HEK293T (cell line): ENCODE measurements around the gene PRPF8.

ENCODE experiments used
- CTCF ChIA-PET: fragments of 350-600 bp; formaldehyde crosslinking; extraction: SDS; loops from one replicate; lab custom pipeline; 2021; ENCODE audit warnings: antibody characterized with exemption, inconsistent platforms; lab: Yijun Ruan, JAX
- POLR2A ChIA-PET: fragments of 350-600 bp; formaldehyde crosslinking; extraction: SDS; loops from one replicate; lab custom pipeline; 2020; ENCODE audit warnings: antibody characterized with exemption, inconsistent platforms; lab: Yijun Ruan, JAX
- DNase-seq: peaks from one replicate; pipeline ENCODE4 v3.0.0; 2012; ENCODE audit warnings: mixed read lengths; ENCODE audit errors: extremely low spot score
- ARNT ChIP-seq: fragments of 450-650 bp; IDR thresholded peaks from 2 replicates; pipeline ENCODE4 v1.6.1; 2017; ENCODE audit warnings: mild to moderate bottlenecking
- BHLHE40 ChIP-seq: fragments of 450-650 bp; IDR thresholded peaks from 2 replicates; pipeline ENCODE4 v1.6.1; 2016; ENCODE audit warnings: mild to moderate bottlenecking, moderate library complexity, borderline replicate concordance
- CTBP1 ChIP-seq: fragments of 450-650 bp; IDR thresholded peaks from 2 replicates; pipeline ENCODE4 v1.6.1; 2016; ENCODE audit warnings: borderline replicate concordance
- ELF4 ChIP-seq: fragments of 450-650 bp; IDR thresholded peaks from 2 replicates; pipeline ENCODE4 v1.6.1; 2017; ENCODE audit warnings: antibody characterized with exemption
- FOXA1 ChIP-seq: fragments of 450-650 bp; IDR thresholded peaks from 2 replicates; pipeline ENCODE4 v1.6.1; 2016; ENCODE audit warnings: mild to moderate bottlenecking
- FOXK2 ChIP-seq: fragments of 450-650 bp; IDR thresholded peaks from 2 replicates; pipeline ENCODE4 v1.6.1; 2016; ENCODE audit warnings: mild to moderate bottlenecking
- FOXM1 ChIP-seq: fragments of 450-650 bp; IDR thresholded peaks from 2 replicates; pipeline ENCODE4 v1.6.1; 2017; ENCODE audit warnings: mild to moderate bottlenecking, borderline replicate concordance
- HDGF ChIP-seq: fragments of 450-650 bp; IDR thresholded peaks from 2 replicates; pipeline ENCODE4 v1.6.1; 2017; ENCODE audit warnings: antibody characterized with exemption, borderline replicate concordance
- L3MBTL2 ChIP-seq: fragments of 450-650 bp; conservative IDR thresholded peaks from 2 replicates; pipeline ENCODE4 v1.6.1; 2016; ENCODE audit warnings: mild to moderate bottlenecking
- LEF1 ChIP-seq: fragments of 450-650 bp; IDR thresholded peaks from 2 replicates; pipeline ENCODE4 v1.6.1; 2017; ENCODE audit warnings: mild to moderate bottlenecking, borderline replicate concordance
- NFRKB ChIP-seq: fragments of 450-650 bp; IDR thresholded peaks from 2 replicates; pipeline ENCODE4 v1.6.1; 2016; ENCODE audit warnings: mild to moderate bottlenecking, moderate library complexity
- PKNOX1 ChIP-seq: fragments of 450-650 bp; IDR thresholded peaks from 2 replicates; pipeline ENCODE4 v1.6.1; 2016
- SP1 ChIP-seq: fragments of 450-650 bp; IDR thresholded peaks from 2 replicates; pipeline ENCODE4 v1.6.1; 2017
- SUZ12 ChIP-seq: fragments of 450-650 bp; IDR thresholded peaks from 2 replicates; pipeline ENCODE4 v1.6.1; 2016; ENCODE audit warnings: mild to moderate bottlenecking
- TARDBP ChIP-seq: fragments of 450-650 bp; IDR thresholded peaks from 2 replicates; pipeline ENCODE4 v1.6.1; 2016
- ZNF384 ChIP-seq: fragments of 450-650 bp; IDR thresholded peaks from 2 replicates; pipeline ENCODE4 v1.6.1; 2016

The PRPF8 gene

GRCh38 chr17:1716076-1716911 is 31.6 kb upstream of the PRPF8 start:
- ChIA-PET POLR2A (interaction anchor here (0.5 to 3.2 kb wide), 26 partner anchors 10 to 312 kb away, joined by 3 to 29 read pairs (median 4); partner anchors contain the start of genes PRPF8, RILP, RPA1 and SERPINF1), CTCF (interaction anchor here (0.6 to 1.2 kb wide), 7 partner anchors 20 to 874 kb away, joined by 3 read pairs; partner anchors contain the start of gene RTN4RL1)
- TF ChIP-seq SUZ12 (no peak), PKNOX1 (peak; percentile 99), CTBP1 (no peak), ZNF384 (no peak)
- DNase-seq, result peak; percentile 99

GRCh38 chr17:1715803-1716075 is 31.1 kb upstream of the PRPF8 start:
- TF ChIP-seq FOXM1, result no peak
- TF ChIP-seq PKNOX1, result no peak
- no peak for TF ChIP-seq ARNT
- no peak for TF ChIP-seq NFRKB
- TF ChIP-seq L3MBTL2, result no peak
- TF ChIP-seq ZNF384, result no peak
- no peak for TF ChIP-seq LEF1
- no peak for TF ChIP-seq SP1
- TF ChIP-seq ELF4, result no peak
- TF ChIP-seq TARDBP, result no peak
- TF ChIP-seq FOXA1, result no peak
- no peak for TF ChIP-seq HDGF
- no peak for TF ChIP-seq FOXK2
- TF ChIP-seq BHLHE40, result no peak
- no peak for TF ChIP-seq CTBP1
- no peak for TF ChIP-seq SUZ12
- ChIA-PET POLR2A (interaction anchor here (0.5 to 3.2 kb wide), 6 partner anchors 11 to 114 kb away, joined by 3 to 29 read pairs (median 8); partner anchors contain the start of genes PRPF8, RPA1, SERPINF1 and SMYD4), CTCF (no interaction called here)
- DNase-seq, result no peak

- no peak for DNase-seq
- no peak for TF ChIP-seq SP1
- peak; percentile 46; the same call in 1 of the 2 replicates for TF ChIP-seq PKNOX1
- ChIA-PET POLR2A (interaction anchor here (0.5 to 3.2 kb wide), 7 partner anchors 11 to 115 kb away, joined by 3 to 29 read pairs (median 13); partner anchors contain the start of genes PRPF8, RPA1, SERPINF1 and SMYD4), CTCF (interaction anchor here (1.0 to 1.6 kb wide), 2 partner anchors 17 to 55 kb away, joined by 3 to 5 read pairs; no protein-coding TSS in a partner anchor)
Measured at GRCh38 chr17:1714980-1715802, 30.5 kb upstream of the PRPF8 start.

- peak; percentile 70 for DNase-seq
- TF ChIP-seq PKNOX1 (no peak), ARNT (no peak), HDGF (no peak), BHLHE40 (no peak), SP1 (no peak), TARDBP (no peak), FOXK2 (no peak), CTBP1 (no peak), ELF4 (no peak), NFRKB (no peak), LEF1 (no peak), FOXM1 (no peak), L3MBTL2 (no peak), SUZ12 (no peak), ZNF384 (no peak), FOXA1 (no peak)
- POLR2A ChIA-PET, result interaction anchor here (1.0 to 2.9 kb wide), 3 partner anchors 17 to 115 kb away, joined by 4 to 13 read pairs (median 12); partner anchors contain the start of genes RPA1 and SMYD4
- CTCF ChIA-PET, result interaction anchor here (1.0 to 1.6 kb wide), 3 partner anchors 18 to 55 kb away, joined by 3 to 5 read pairs (median 3); partner anchors contain the start of gene SERPINF1
Measured at GRCh38 chr17:1714427-1714979, 29.8 kb upstream of the PRPF8 start.

GRCh38 chr17:1713878-1714426 is 29.3 kb upstream of the PRPF8 start:
- TF ChIP-seq FOXK2 (no peak), BHLHE40 (no peak), L3MBTL2 (peak; percentile 78)
- ChIA-PET POLR2A (interaction anchor here (1.0 to 2.9 kb wide), 4 partner anchors 16 to 116 kb away, joined by 4 to 13 read pairs (median 8); partner anchors contain the start of genes RPA1, SERPINF1 and SMYD4), CTCF (interaction anchor here (0.6 to 1.6 kb wide), 7 partner anchors 8 to 70 kb away, joined by 3 to 6 read pairs (median 3); partner anchors contain the start of gene SERPINF1)
- peak; percentile 58 for DNase-seq
